ENCODE data around the gene NDUFA7. TPM values are rescaled to one million over a fixed set of nuclear protein-coding genes. Genes with fewer than 3 reads are reported as not detected.
"Not testable (repeated sequence)": the region's sequence is repeated elsewhere in the genome, so short reads cannot be mapped to it uniquely, and the experiment has no call there.

The NDUFA7 gene
- polyA plus RNA-seq, 3 donors: 49.9 to 153 (median 133) TPM

- H3K27me3 Mint-ChIP-seq (ENCODE audit: low read depth in 3 of 3): peaks cover 24 to 41% (median 37%) of the 10 kb centered on the region in 3 donors
- no peak overlapping the region for H3K4me3 Mint-ChIP-seq
- Histone ChIP-seq H2AFZ (ENCODE audit: insufficient read depth, low read depth, low read length, poor library complexity, severe bottlenecking) (no peak overlapping the region), H3K27ac (ENCODE audit: low read depth in 1 of 2, low read length in 2 of 2) (no peak overlapping the region), H3K36me3 (replicated peaks in 1 of 2; ENCODE audit: control insufficient read depth in 1 of 2, insufficient read depth in 2 of 2, low read length in 2 of 2) (no peaks in the 10 kb centered on the region), H3K27me3 (ENCODE audit: control insufficient read depth in 2 of 2, insufficient read depth in 2 of 2, low read length in 2 of 2) (peaks cover 2 to 13% of the 10 kb centered on the region in 2 donors), H3K4me2 (replicated peaks; ENCODE audit: extremely low read depth, low read length, poor library complexity, severe bottlenecking) (no peak overlapping the region), H4K20me1 (ENCODE audit: insufficient read depth, low read length) (no peaks in the 10 kb centered on the region), H3K4me3 (replicated peaks in 1 of 3; ENCODE audit: low read depth in 2 of 3, low read length in 3 of 3) (no peak overlapping the region), H3K79me2 (ENCODE audit: insufficient read depth, low read length) (no peaks in the 10 kb centered on the region), H3K9ac (ENCODE audit: insufficient read depth, low read length, poor library complexity, severe bottlenecking) (no peak overlapping the region), H3K9me3 (replicated peaks in 1 of 2; ENCODE audit: control insufficient read depth in 1 of 2, insufficient read depth in 1 of 2, low read length in 2 of 2) (no peaks in the 10 kb centered on the region), H3K4me1 (ENCODE audit: control insufficient read depth in 1 of 2, insufficient read depth in 2 of 2, low read length in 2 of 2) (peaks cover 4 to 6% of the 10 kb centered on the region in 2 donors)
- H3K9me3 Mint-ChIP-seq: peaks cover 0 to 4% (median 0%) of the 10 kb centered on the region in 7 donors
- peaks cover 20% of the 10 kb centered on the region for H3K4me1 Mint-ChIP-seq
- no peak for TF ChIP-seq CTCF (IDR thresholded peaks at IDR 0.05)
- DNase-seq: no peak
- WGBS (ENCODE audit: insufficient coverage): 100% methylated on average over 3 of the region's 4 CpGs
- no peaks in the 10 kb centered on the region for H3K36me3 Mint-ChIP-seq
- intact Hi-C loops (cut with micrococcal nuclease): loop anchor here (5.0 to 10.0 kb wide), 2 partner anchors 40 to 218 kb away; partner anchors contain the start of gene MYO1F (in 1 of the 2)
- H3K27ac Mint-ChIP-seq: no peak overlapping the region
Observed at GRCh38 chr19:8357007-8357521, 35.9 kb upstream of the NDUFA7 start.

DNA sequence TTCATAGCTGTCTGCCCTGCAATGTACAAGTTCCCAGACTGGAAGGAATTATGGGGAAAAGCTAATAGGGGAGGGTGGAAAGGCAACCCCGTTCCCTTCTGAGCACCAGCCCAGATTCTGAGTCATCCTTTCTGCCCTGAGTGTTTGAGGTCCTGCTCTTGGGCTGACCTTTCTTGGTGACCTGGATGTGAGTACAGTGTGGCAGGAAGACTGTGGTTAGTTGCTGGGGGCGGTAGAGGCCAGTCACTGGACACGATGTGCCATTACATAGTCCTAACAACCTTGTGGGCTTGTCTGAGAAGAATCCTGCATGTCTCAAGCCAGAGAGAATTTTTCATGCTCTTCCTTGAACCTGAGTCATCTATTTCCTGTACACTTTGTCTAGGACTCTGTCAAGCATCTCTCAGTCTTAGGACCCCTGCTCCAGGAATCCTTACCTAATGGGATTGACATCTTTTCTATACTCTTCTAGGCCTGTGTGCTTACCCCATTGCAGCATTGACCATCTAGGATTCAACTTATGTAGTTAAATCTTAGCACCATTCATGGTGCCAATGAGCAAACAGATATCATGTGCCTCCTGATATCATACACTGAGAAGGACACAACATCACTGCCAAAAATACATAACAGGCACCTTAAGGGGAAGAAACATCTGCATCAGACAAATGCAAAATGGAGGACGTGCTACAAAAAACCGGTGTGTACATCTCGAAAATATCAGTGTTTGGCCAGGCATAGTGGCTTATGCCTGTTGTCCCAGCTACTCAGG is 34.6 kb upstream of the NDUFA7 start:
- Histone ChIP-seq H3K36me3 (replicated peaks in 1 of 2; ENCODE audit: control insufficient read depth in 1 of 2, insufficient read depth in 2 of 2, low read length in 2 of 2) (no peaks in the 10 kb centered on the region), H4K20me1 (ENCODE audit: insufficient read depth, low read length) (no peaks in the 10 kb centered on the region), H3K4me1 (ENCODE audit: control insufficient read depth in 1 of 2, insufficient read depth in 2 of 2, low read length in 2 of 2) (peaks cover 4 to 5% of the 10 kb centered on the region in 2 donors), H3K9me3 (replicated peaks in 1 of 2; ENCODE audit: control insufficient read depth in 1 of 2, insufficient read depth in 1 of 2, low read length in 2 of 2) (no peaks in the 10 kb centered on the region), H3K27me3 (ENCODE audit: control insufficient read depth in 2 of 2, insufficient read depth in 2 of 2, low read length in 2 of 2) (peaks cover 2 to 10% of the 10 kb centered on the region in 2 donors), H3K4me2 (replicated peaks; ENCODE audit: extremely low read depth, low read length, poor library complexity, severe bottlenecking) (no peak overlapping the region), H3K27ac (ENCODE audit: low read depth in 1 of 2, low read length in 2 of 2) (no peak overlapping the region), H3K9ac (ENCODE audit: insufficient read depth, low read length, poor library complexity, severe bottlenecking) (no peak overlapping the region), H3K4me3 (replicated peaks in 1 of 3; ENCODE audit: low read depth in 2 of 3, low read length in 3 of 3) (no peak overlapping the region), H3K79me2 (ENCODE audit: insufficient read depth, low read length) (no peaks in the 10 kb centered on the region), H2AFZ (ENCODE audit: insufficient read depth, low read depth, low read length, poor library complexity, severe bottlenecking) (no peak overlapping the region)
- TF ChIP-seq CTCF (IDR thresholded peaks at IDR 0.05): no peak
- Mint-ChIP-seq H3K4me1 (peaks cover 15% of the 10 kb centered on the region), H3K9me3 (peaks cover 0 to 4% (median 0%) of the 10 kb centered on the region in 7 donors), H3K4me3 (no peak overlapping the region), H3K27me3 (ENCODE audit: low read depth in 3 of 3) (peaks cover 24 to 46% (median 41%) of the 10 kb centered on the region in 3 donors), H3K27ac (peak overlapping the region in 1 of 7 donors; percentile 63), H3K36me3 (no peaks in the 10 kb centered on the region)
- peak; percentile 22 to 67 (median 33) for DNase-seq
- intact Hi-C loops (cut with micrococcal nuclease): loop anchor here (2.0 to 10.0 kb wide), 3 partner anchors 35 to 219 kb away; partner anchors contain the start of genes MYO1F (in 1 of the 2) and RAB11B (in 1 of the 2)
- 73% methylated on average over 6 of the region's 6 CpGs for WGBS (ENCODE audit: insufficient coverage)

- intact Hi-C loops (cut with micrococcal nuclease): loop anchor here in 1 of 2 donors (10.0 kb wide), 1 partner anchor 222 kb away; the partner anchor contains the start of gene MYO1F
- WGBS (ENCODE audit: insufficient coverage): 88% methylated on average over 4 of the region's 5 CpGs
Observed at GRCh38 chr19:8352845-8353244, 31.7 kb upstream of the NDUFA7 start.

More at GRCh38 chr19:8352845-8353244, 31.7 kb upstream of the NDUFA7 start:
- DNase-seq; H3K9me3 ChIP-seq (replicated peaks in 1 of 2; ENCODE audit: control insufficient read depth in 1 of 2, insufficient read depth in 1 of 2, low read length in 2 of 2); H3K9ac ChIP-seq (ENCODE audit: insufficient read depth, low read length, poor library complexity, severe bottlenecking); H3K79me2 ChIP-seq (ENCODE audit: insufficient read depth, low read length); H3K36me3 ChIP-seq (replicated peaks in 1 of 2; ENCODE audit: control insufficient read depth in 1 of 2, insufficient read depth in 2 of 2, low read length in 2 of 2); H3K4me3 Mint-ChIP-seq; H4K20me1 ChIP-seq (ENCODE audit: insufficient read depth, low read length); H2AFZ ChIP-seq (ENCODE audit: insufficient read depth, low read depth, low read length, poor library complexity, severe bottlenecking); H3K4me2 ChIP-seq (replicated peaks; ENCODE audit: extremely low read depth, low read length, poor library complexity, severe bottlenecking); H3K4me3 ChIP-seq (replicated peaks in 1 of 3; ENCODE audit: low read depth in 2 of 3, low read length in 3 of 3); H3K27ac ChIP-seq (ENCODE audit: low read depth in 1 of 2, low read length in 2 of 2); H3K9me3 Mint-ChIP-seq; H3K4me1 ChIP-seq (ENCODE audit: control insufficient read depth in 1 of 2, insufficient read depth in 2 of 2, low read length in 2 of 2); H3K36me3 Mint-ChIP-seq: not testable (repeated sequence)
- Mint-ChIP-seq H3K27me3 (ENCODE audit: low read depth in 3 of 3) (peaks cover 31 to 43% (median 35%) of the 10 kb centered on the region in 3 donors), H3K4me1 (peaks cover 15% of the 10 kb centered on the region), H3K27ac (peak overlapping the region in 1 of 7 donors; percentile 46)
- H3K27me3 ChIP-seq (ENCODE audit: control insufficient read depth in 2 of 2, insufficient read depth in 2 of 2, low read length in 2 of 2): peaks cover 2 to 10% of the 10 kb centered on the region in 2 donors

Measured in CD14-positive monocyte (primary cell).